Measurements from ENCODE around the gene KLF15. TPM values are rescaled to one million over a fixed set of nuclear protein-coding genes. Genes with fewer than 3 reads are reported as not detected.

The KLF15 gene
- total and polyA plus RNA-seq, 2 experiments from 2014 or later: 1.8 to 16.7 TPM

DNA sequence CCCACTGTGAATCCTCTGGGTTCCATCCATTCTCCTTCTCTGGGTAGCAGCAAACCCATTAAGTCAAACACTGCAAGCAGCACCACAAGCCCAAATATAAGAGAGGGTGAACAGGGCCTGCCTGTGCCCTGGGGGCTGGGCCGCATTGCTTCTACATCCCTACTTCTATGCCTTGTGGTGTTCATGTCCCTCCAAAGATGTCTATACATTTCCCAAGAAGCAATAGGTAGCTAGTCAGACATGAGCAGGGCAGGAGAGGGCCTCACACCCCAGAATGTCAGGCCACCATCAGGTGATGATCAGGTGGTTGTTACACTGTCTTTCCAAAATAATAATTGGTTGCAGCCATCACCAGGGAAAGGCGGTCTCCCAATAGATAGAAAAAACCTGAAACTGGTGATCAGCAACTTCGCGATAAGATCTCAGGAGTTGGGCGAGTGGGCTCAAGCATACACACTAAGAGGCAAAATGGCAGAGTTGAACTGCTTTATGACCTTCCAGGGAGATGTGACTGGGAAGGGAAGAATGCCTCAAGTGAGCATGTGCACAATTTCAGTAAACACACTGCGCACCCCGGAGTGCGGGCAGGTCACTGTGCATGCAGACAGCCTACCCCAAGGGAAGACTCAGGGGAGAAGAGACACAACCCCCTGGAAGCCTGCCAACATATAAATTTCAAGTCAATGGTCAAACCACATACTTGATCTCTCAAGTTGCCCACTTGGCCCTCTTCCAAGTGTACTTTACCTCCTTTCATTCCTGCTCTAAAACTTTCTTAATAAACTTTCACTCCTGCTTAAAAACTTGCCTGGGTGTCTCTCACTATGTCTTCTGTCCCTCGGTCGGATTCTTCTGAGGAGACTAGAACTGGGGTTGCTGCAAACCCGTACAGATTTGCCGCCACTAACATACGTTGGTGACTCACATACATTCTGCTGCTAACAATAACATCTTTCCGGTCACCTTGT is 39.9 kb downstream of the KLF15 start:
- no peak overlapping the region for H3K27ac ChIP-seq
- H3K9me2 ChIP-seq (replicated peaks; ENCODE audit: insufficient read depth): no peaks in the 10 kb centered on the region
- H3K4me3 ChIP-seq: no peak overlapping the region
- WGBS (ENCODE audit: low lambda C conversion rate, missing lambda C conversion rate): 93% methylated on average over 14 of the region's 14 CpGs
- H3K4me1 ChIP-seq (ENCODE audit: insufficient read depth): peaks cover 11% of the 10 kb centered on the region
- DNase-seq (ENCODE audit: low spot score): no peak
- H3K36me3 ChIP-seq (replicated peaks; ENCODE audit: insufficient read depth, low read depth): no peaks in the 10 kb centered on the region
- TF ChIP-seq, protein P1, sequence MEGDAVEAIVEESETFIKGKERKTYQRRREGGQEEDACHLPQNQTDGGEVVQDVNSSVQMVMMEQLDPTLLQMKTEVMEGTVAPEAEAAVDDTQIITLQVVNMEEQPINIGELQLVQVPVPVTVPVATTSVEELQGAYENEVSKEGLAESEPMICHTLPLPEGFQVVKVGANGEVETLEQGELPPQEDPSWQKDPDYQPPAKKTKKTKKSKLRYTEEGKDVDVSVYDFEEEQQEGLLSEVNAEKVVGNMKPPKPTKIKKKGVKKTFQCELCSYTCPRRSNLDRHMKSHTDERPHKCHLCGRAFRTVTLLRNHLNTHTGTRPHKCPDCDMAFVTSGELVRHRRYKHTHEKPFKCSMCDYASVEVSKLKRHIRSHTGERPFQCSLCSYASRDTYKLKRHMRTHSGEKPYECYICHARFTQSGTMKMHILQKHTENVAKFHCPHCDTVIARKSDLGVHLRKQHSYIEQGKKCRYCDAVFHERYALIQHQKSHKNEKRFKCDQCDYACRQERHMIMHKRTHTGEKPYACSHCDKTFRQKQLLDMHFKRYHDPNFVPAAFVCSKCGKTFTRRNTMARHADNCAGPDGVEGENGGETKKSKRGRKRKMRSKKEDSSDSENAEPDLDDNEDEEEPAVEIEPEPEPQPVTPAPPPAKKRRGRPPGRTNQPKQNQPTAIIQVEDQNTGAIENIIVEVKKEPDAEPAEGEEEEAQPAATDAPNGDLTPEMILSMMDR (IDR thresholded peaks at IDR 0.05; ENCODE audit: poor library complexity): no peak
- TF ChIP-seq EZH2phosphoT487 (IDR thresholded peaks at IDR 0.05; ENCODE audit: low read depth, severe bottlenecking, unreplicated experiment): no peak
- no peak for TF ChIP-seq EZH2 (IDR thresholded peaks at IDR 0.05; ENCODE audit: borderline replicate concordance)
- no peaks in the 10 kb centered on the region for H3K9me3 ChIP-seq (ENCODE audit: low read depth)
- H3K4me2 ChIP-seq: no peak overlapping the region
- no peaks in the 10 kb centered on the region for H3K27me3 ChIP-seq
- H2AFZ ChIP-seq: no peak overlapping the region
- H3K79me2 ChIP-seq: no peaks in the 10 kb centered on the region
- H4K20me1 ChIP-seq (ENCODE audit: insufficient read depth, poor library complexity, severe bottlenecking): no peaks in the 10 kb centered on the region

DNA sequence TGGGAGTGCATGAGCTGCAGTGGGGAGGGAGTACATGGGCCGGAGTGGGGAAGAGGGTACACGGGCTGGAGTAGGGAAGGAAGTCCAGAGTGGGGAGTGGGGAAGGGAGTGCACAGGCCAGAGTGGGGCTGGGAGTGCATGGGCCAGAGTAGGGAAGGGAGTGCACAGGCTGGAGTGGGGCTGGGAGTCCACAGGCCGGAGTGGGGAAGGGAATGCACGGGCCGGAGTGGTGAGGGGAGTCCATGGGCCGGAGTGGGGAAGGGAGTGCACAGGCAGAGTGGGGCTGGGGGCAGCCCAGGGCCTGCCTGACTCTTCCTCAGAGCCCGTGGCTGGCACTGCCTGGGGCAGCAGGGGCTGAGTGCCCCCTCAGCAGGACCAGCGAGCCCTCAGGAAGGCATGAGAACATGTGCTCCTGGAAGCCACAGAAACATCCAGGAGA is 40.7 kb downstream of the KLF15 start:
- Histone ChIP-seq H3K36me3 (replicated peaks; ENCODE audit: insufficient read depth, low read depth) (no peaks in the 10 kb centered on the region), H3K27me3 (no peaks in the 10 kb centered on the region), H3K4me1 (ENCODE audit: insufficient read depth) (peaks cover 11% of the 10 kb centered on the region), H2AFZ (no peak overlapping the region), H3K4me2 (no peak overlapping the region), H4K20me1 (ENCODE audit: insufficient read depth, poor library complexity, severe bottlenecking) (no peaks in the 10 kb centered on the region), H3K79me2 (no peaks in the 10 kb centered on the region), H3K9me3 (ENCODE audit: low read depth) (no peaks in the 10 kb centered on the region), H3K9me2 (replicated peaks; ENCODE audit: insufficient read depth) (no peaks in the 10 kb centered on the region), H3K4me3 (no peak overlapping the region), H3K27ac (no peak overlapping the region)
- WGBS (ENCODE audit: low lambda C conversion rate, missing lambda C conversion rate): 79% methylated on average over 4 of the region's 8 CpGs
- TF ChIP-seq EZH2phosphoT487 (IDR thresholded peaks at IDR 0.05; ENCODE audit: low read depth, severe bottlenecking, unreplicated experiment) (no peak), EZH2 (IDR thresholded peaks at IDR 0.05; ENCODE audit: borderline replicate concordance) (no peak)
- TF ChIP-seq, protein P1 (IDR thresholded peaks at IDR 0.05; ENCODE audit: poor library complexity): no peak
- no peak for DNase-seq (ENCODE audit: low spot score)

DNA sequence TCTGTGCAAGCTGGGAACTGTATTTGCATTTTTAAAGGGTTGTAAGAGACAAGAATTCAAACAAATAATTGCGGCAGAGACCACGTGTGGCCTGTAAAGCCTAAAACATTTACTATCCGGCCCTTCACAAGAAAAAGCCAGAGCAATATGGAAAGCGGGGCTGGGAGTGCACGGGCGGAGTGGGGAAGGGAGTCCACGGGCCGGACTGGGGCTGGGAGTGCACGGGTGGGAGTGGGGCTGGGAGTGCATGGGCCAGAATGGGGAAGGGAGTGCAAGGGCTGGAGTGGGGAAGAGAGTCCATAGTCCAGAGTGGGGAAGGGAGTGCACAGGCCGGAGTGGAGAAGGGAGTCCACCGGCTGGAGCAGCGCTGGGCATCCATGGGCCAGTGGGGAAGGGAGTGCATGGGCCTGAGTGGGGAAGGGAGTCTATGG is 41.2 kb downstream of the KLF15 start:
- no peak for DNase-seq (ENCODE audit: low spot score)
- 46% methylated on average over 8 of the region's 12 CpGs for WGBS (ENCODE audit: low lambda C conversion rate, missing lambda C conversion rate)
- H3K4me2 ChIP-seq: no peak overlapping the region

More for the DNA sequence above, 41.2 kb downstream of the KLF15 start:
- Histone ChIP-seq H3K9me2 (replicated peaks; ENCODE audit: insufficient read depth) (no peaks in the 10 kb centered on the region), H2AFZ (no peak overlapping the region), H3K79me2 (no peaks in the 10 kb centered on the region), H3K4me3 (no peak overlapping the region), H3K4me1 (ENCODE audit: insufficient read depth) (peaks cover 11% of the 10 kb centered on the region), H3K36me3 (replicated peaks; ENCODE audit: insufficient read depth, low read depth) (no peaks in the 10 kb centered on the region), H4K20me1 (ENCODE audit: insufficient read depth, poor library complexity, severe bottlenecking) (no peaks in the 10 kb centered on the region), H3K27ac (no peak overlapping the region), H3K27me3 (no peaks in the 10 kb centered on the region), H3K9me3 (ENCODE audit: low read depth) (no peaks in the 10 kb centered on the region)
- TF ChIP-seq, protein P1 (IDR thresholded peaks at IDR 0.05; ENCODE audit: poor library complexity): no peak
- no peak for TF ChIP-seq EZH2 (IDR thresholded peaks at IDR 0.05; ENCODE audit: borderline replicate concordance)
- TF ChIP-seq EZH2phosphoT487 (IDR thresholded peaks at IDR 0.05; ENCODE audit: low read depth, severe bottlenecking, unreplicated experiment): no peak

Data from hepatocyte (in vitro differentiated cells).